Measurements from ENCODE around the gene FTMT. TPM values are rescaled to one million over a fixed set of nuclear protein-coding genes. Genes with fewer than 3 reads are reported as not detected.
"Not testable (repeated sequence)": the region's sequence is repeated elsewhere in the genome, so short reads cannot be mapped to it uniquely, and the experiment has no call there.

FTMT gene
- not detected in 2 replicates for total RNA-seq

DNA sequence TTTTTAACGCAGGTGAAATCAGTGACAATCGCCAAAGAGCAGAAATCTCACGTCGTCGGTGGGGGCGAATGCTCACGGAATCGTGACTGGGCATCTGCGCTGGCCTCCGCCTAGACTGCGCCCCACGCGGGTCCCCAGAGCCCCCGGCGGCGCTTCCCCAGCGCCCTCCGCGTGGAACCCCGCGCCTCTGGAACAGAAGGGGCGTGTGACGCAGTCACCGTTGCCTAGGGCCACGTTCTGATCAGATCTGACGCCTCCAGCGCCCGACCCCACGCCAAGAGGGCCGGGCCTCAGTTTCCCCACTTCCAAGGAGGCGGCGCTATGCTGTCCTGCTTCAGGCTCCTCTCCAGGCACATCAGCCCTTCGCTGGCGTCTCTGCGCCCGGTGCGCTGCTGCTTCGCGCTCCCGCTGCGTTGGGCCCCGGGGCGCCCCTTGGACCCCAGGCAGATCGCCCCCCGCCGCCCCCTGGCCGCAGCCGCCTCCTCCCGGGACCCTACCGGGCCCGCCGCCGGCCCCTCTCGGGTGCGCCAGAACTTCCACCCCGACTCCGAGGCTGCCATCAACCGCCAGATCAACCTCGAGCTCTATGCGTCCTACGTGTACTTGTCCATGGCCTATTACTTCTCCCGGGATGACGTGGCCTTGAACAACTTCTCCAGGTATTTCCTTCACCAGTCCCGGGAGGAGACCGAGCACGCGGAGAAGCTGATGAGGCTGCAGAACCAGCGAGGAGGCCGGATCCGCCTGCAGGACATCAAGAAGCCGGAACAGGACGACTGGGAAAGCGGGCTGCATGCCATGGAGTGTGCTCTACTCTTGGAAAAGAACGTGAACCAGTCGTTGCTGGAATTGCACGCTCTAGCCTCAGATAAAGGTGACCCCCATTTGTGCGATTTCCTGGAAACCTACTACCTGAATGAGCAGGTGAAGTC lies at the start of gene FTMT:
Gene FTMT (plus strand): TSS at position 240 of the 932 bp plus-strand sequence. CDS start 82 bp downstream, at position 322.
- DNase-seq (ENCODE audit: extremely low read depth, low read depth, low spot score): no peak

DNA sequence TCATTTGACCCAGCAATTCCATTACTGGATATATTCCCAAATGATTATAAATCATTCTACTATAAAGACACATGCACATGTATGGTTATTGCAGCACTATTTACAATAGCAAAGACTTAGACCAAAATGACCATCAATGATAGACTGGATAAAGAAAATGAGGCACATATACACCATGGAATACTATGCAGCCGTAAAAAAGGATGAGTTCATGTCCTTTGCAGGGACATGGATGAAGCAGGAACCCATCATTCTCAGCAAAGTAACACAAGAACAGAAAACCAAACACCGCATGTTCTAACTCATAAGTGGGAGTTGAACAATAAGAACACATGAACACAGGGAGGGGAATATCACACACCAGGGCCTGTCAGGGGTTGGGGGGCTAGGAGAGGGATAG lies 46.4 kb upstream of the FTMT start:
- not testable (repeated sequence) for DNase-seq (ENCODE audit: extremely low read depth, low read depth, low spot score)

DNA sequence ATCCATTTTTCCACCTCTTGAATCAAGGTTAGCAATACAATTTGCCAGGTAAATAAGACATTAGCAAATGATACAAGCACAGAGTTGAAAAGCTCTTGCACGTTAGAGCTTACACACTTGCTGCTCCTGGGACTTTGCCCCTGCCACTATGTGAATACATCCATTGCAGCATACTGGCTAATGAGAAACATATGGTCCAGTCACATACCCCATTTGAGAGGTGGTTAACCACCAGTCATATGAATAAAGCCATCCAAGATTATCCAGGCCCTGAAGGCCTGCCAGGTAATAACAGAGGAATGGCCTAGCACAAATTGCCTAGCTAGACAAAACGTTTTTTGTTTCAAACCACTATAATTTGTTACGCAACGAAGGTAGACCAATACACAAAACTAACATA lies 45.8 kb upstream of the FTMT start:
- DNase-seq (ENCODE audit: extremely low read depth, low read depth, low spot score): no peak

DNA sequence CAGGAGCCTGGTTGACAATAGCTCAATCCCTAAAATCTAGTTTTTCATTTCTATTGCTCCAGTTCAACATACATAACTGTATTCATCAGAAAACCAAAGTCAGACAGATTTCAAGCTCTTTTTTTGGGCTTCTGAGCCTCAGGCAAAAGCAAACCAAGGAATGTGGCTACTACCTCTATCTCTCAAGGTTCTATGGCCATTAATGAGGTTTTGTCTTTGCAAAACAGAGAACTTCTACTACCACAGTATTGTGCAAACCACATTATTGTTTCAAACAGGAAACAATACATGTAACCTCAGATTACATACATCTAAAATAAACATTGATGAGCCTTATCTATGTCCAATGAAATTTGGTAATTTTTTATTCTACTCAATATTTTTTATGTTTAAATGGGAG lies 35.5 kb upstream of the FTMT start:
- DNase-seq (ENCODE audit: extremely low read depth, low read depth, low spot score): no peak

DNA sequence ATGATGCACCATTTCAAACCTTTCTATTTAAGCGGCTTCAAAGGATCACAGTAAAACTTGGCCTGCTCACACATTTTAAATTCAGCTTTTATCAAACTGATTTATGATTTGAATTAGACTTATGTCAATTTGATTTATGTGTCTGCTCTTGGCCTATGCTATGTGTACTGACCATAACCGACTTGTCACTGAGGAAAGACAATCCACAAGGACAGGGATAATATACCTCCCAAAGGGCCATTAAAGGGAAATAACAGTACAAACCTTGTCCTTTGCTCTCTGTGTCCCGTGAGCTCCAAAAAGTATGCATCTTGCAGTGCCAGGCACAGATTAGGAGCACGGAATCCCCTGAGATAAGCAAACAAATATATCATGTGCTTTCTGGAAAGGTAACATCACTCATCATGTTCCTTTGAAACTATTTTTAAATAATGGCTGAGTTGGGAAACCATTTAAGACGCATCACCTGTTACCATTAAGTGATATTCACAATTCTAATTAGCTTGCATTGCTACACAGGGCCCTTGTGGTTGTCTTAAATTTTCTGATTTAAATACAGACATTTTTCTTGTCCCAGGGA lies 31.9 kb upstream of the FTMT start:
- no peak for DNase-seq (ENCODE audit: extremely low read depth, low read depth, low spot score)

DNA sequence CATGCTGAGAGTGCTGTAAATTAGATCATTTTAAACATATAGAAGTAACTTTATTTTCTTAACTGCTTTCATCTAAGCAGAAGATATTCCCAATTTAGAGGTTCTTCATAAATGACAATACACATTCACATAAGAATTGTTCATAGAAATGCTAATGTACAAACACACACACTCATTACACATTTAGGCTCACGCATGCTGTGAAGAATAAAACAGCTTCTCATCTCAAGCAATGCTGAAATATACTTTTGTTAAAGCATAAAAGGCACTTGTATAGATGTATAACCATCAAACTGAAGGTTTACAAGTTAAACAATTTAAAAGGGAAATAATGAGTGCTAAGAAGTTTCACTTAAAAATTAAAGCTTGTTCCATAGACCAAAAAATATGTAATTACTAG lies 18.1 kb upstream of the FTMT start:
- no peak for DNase-seq (ENCODE audit: extremely low read depth, low read depth, low spot score)

DNA sequence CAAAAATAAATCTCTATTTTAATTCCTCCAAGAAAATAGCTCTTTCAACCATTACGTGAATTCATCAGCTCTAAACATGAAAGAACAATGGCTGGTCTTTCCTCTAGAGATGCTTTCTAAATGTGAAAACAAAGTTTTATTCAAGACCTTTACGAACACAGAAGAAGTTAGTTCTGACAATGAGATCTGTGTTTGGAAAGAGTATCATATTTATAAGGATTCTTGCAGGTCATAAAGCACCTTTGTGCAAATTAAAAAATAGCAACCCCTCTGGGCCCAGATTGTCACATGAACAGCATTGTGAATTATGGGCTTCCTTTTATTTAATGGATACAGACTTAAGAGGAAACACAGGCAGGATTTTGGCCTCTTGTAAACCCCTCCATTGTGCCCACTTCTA lies 17.7 kb upstream of the FTMT start:
- no peak for DNase-seq (ENCODE audit: extremely low read depth, low read depth, low spot score)

DNA sequence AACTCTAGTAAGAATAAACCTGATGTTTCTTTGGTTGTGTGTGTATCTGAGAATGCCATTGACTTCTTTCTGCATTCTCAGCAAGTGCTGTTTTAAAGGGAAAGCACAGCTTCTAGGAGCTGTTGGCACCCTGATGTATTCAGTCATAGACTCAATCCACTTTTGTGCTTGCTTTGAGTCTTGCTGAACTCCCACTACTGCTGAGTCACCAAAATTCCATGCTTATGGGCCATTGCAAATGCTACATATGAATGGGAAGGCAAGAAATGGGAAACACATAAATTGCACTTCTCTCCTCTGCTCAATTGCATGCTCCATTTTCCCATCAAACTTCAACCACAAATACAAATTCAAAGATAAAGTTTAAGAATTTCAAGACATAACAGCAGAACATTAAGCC lies 9.8 kb upstream of the FTMT start:
- no peak for DNase-seq (ENCODE audit: extremely low read depth, low read depth, low spot score)

DNA sequence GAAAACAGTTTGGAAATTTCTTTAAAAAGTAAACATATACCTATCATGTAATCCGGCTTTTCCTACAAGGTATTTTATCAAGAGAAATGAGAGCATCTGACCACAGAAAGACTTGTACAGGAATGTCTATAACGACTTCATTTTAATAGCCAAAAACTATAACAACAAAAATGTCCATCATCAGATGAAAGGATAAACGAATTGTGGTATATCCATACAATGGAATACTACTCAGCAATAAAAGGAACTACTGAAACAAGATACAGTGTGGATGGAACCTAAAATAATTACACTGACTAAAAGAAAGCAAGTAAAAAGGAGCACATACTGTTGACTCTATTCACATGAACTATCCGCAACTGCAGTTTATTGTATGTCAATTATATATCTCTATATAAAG lies 1.4 kb upstream of the FTMT start:
- no peak for DNase-seq (ENCODE audit: extremely low read depth, low read depth, low spot score)

DNA sequence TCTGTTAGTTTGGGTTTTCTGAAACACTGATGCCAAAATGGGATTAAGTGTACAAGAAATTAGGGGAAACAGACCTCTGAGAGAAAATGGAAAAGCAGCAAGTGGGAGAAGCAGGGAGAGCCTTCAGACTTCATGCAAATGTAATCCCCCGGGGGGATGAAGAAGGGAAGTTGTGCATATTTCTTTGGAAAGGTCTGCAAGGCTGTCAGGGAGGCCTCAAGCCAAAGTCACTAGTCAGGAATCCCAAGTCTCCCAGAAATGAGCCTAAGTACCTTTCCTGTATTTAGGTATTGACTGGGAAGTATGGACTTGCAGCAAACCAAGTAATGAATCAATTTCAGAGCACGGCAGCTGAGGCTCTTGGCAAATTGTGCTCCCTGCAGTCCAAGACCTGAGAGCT lies 2.2 kb downstream of the FTMT start:
- DNase-seq (ENCODE audit: extremely low read depth, low read depth, low spot score): no peak

DNA sequence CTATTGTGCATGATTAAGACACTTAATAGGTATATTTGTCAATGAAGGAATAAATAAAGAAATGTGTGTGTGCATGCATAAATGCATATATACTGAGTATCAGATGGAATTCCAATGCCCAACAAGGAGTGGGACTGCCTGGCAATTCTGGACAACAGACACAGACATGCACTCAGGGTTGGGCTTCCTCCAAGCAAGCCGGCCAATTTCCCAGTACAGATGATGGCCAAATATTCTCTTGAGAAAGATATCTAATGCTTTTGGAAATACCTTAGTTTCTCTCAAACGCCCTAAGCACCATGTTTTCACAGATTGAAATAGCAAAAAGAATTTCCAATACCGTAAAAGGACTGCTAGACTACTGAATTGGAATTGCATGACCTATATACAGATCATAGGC lies 11.1 kb downstream of the FTMT start:
- no peak for DNase-seq (ENCODE audit: extremely low read depth, low read depth, low spot score)

DNA sequence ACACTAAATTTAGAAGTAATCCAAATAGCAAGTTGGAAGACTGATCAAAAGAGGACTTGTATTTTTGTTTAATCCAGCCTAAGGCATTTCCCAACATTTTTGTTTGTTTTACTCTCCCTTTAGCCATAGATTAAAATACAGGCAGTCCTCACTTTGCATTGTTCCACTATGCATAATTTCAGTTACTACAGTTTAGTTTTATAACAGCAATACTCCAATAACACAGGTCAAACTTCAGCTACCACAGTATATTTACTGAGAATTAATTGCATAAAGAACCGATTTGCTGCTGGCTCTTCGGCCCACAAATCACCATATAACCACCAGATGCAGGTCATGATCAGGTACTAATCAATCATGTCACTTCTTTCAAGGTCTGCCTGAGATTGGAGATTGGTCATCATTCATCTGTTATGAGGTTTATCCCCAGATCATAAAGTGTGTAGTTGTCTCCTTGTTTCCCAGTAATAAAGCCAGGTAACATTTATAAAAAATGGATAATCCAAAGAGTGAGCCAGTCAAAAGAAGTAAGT lies 12.1 kb downstream of the FTMT start:
- no peak for DNase-seq (ENCODE audit: extremely low read depth, low read depth, low spot score)

DNA sequence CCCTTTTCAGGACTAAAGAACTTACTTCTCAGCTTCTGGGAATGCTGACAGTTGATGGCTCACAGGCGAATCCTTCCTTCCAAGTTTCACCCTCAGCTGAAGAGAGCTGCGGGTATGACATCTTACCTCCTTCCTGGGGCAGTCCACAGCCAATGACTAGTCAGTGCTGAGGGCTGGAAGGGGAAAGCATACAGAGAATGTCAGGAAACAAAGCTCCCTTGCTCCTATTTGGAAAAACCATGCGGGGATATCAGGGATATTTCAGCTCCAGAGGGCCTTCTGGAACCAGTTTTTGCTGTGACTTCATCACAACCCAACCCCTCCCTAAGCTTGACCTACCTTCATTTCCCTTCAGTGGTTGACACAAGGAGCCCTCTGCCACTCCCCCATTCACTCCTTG lies 15.7 kb downstream of the FTMT start:
- DNase-seq (ENCODE audit: extremely low read depth, low read depth, low spot score): no peak

DNA sequence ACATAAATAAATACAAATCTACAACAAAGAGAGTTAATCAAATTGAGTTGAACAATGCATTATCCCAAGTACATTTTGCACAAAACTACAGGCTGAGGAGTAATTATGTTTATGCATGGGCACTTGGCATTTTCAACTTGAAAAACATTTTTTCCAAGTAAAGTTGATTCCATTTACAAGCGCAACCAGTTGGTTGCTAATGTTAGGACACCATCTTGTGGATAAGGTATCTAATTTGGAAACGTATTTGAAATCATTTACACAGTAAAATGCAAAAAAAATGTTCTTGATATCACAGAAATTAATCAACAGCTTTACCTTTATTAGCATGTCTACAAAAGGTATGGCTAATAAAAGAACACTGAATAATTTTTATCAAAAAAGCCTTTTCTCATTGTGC lies 18.8 kb downstream of the FTMT start:
- DNase-seq (ENCODE audit: extremely low read depth, low read depth, low spot score): no peak

DNA sequence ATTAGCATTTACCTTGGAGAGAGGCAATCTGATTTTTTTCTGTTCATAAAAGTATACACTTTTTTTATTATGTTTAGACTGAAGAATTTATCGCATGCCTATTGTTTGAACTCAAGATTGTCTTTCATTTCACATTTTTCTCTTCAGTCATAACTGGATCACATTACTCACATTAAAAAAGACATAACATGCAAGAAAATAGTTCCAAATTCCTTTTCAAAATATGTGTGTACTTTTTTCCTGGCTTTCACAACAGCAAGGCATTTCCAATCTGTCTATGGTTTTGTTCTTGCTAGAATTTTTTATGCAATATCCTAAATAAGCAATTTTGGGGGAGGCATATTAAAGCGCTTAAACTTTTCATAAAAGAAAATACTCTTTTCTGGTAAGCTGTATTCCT lies 21.2 kb downstream of the FTMT start:
- no peak for DNase-seq (ENCODE audit: extremely low read depth, low read depth, low spot score)

DNA sequence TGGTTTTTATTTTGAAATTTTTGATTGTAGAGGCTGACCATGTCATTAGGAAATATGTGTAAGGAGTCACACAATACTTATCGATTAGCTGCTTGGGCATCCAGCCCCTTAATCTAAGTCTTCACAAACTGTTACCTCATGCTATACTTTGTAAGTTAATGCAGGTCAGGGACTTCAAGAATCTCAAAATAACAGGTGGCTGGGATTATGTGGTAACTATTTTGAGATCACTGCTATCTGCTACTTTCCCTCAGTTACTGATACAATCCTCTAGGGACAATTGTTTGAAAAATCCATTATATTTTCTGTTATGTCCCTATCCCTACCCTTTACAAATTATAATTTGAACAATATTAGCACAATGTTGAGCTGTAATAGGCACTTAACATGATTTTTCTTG lies 21.7 kb downstream of the FTMT start:
- no peak for DNase-seq (ENCODE audit: extremely low read depth, low read depth, low spot score)

DNA sequence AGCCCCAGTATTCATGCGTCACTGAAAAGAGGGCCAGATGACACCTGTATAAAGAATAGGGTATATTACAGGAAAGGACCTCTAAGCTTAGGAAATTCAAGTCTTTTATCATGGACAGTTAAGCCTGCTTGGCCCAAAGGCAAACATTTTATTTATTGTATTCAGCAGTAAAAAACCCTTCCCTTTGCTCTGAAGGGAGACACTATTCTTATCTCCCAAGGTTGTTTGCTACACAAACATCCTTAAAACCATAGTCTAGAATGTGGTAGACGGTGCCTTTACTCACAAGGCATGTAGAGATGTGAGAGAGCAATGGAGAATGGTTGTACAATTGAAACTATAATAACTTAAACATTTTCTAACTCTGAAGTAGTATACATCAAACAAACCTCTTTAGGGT lies 33.9 kb downstream of the FTMT start:
- no peak for DNase-seq (ENCODE audit: extremely low read depth, low read depth, low spot score)

DNA sequence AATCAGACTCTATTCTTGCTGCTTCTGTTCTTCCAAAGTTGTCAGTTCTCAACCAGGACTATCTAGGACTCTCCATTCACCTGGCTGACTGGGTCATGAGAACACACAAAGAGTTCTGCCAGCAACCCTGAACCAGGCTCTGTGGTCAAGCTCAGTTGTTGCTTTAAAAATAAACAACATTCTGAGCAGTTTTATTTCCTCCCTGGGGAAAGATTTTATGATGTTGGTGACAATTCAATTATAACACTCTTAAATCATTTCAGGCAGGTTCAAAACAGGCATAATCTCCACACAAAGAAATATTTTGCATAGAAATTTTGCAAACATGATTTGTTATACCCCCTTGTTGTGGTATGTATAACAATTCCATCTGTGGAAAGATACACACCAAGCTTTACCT lies 36.0 kb downstream of the FTMT start:
- no peak for DNase-seq (ENCODE audit: extremely low read depth, low read depth, low spot score)

DNA sequence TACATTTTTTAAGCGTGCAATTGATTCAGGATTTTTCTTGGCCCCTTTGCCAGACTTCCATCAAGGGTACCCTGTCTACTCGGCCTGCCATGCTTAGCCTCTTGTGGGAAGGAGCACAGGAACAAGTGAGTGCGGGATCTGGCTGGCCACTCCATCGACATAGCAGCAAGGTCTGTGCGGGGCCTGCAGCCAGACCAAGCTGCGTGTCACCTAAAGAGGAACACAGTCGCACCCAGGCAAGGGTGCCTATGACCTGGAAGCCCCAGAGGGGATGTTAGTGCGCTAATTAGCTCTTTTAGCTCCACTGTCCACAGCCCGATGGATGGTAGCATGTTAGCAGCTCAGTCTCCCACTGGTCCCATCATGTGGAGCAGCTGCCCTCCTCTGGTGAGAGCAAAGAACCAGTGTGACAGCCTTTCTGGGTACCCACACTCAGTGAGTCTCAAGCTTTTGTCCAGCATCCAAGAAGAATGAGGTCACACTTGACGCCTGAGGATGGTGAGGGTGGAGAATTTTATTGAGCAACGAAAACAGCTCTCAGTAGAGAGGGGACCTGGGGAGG lies 38.7 kb downstream of the FTMT start:
- DNase-seq (ENCODE audit: extremely low read depth, low read depth, low spot score): no peak

DNA sequence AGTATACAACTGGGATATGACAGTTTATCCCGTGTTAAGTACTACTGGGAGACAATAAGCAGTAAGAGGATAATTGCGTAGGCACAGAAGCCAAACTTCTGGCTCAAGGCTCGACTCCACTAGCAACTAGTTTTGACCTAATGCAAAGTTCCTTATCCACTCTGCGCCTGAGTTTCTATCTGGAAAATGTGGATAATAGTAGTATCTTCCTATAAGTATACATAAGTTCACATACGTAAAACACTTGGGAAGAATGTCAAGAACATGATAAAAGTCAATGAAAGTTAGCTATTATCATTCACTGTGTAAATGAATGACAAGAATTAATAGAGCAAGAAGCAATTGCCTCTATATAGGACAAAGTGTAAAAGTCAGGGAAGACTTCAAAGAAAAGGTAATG lies 45.7 kb downstream of the FTMT start:
- no peak for DNase-seq (ENCODE audit: extremely low read depth, low read depth, low spot score)

DNA sequence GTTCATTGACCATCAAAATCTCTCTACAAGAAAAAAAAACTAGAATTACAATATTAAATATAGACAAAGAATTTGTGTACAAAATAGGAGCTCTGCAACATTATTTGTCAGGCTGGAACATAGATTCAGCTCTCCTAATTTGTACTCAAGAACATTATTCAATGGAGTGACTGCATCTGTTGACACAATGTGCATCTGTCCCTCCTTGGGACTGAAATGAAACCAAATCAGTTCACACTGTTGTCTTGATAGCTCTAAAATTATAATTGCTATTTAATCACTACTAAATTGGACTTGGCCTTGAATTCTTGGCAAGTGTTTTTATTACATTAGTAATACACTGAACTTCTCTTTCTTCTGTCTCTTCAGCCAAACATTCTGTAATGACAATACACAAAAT lies 47.7 kb downstream of the FTMT start:
- DNase-seq (ENCODE audit: extremely low read depth, low read depth, low spot score): no peak

Data from glomerular endothelial cell (primary cell).